NCI-H2081 (cell line): ENCODE data around the gene CD109.
"Not testable (repeated sequence)": the region's sequence is repeated elsewhere in the genome, so short reads cannot be mapped to it uniquely, and the experiment has no call there.

Experiments used
- DNase-seq, 2 experiments: peaks; one replicate each; lab custom pipeline; 2025; lab: John Stamatoyannopoulos, UW

Gene CD109

DNA sequence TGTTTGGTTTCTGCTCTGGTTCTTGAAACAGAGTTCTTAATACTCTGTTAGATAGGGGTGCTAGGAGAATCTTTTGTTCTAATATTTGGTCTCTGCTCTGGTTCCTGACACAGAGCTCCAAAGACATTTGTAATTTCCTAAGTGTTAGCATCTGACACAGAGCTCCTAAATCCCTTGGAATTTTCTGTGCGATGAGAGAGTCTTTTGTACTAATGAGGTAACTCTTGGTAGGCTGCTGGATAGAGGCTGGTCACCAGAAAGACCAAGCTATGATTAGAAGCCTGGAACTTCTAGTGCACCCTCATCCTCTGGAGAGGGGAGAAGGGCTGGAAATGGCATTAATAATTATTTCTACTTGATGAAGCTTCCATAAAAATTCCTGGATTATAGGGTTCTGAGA, 7.7 kb upstream of the CD109 start:
- DNase-seq: no peak

- DNase-seq: no peak
These were observed 5.9 kb upstream of the CD109 start for GRCh38 chr6:73690056-73690455.

DNA sequence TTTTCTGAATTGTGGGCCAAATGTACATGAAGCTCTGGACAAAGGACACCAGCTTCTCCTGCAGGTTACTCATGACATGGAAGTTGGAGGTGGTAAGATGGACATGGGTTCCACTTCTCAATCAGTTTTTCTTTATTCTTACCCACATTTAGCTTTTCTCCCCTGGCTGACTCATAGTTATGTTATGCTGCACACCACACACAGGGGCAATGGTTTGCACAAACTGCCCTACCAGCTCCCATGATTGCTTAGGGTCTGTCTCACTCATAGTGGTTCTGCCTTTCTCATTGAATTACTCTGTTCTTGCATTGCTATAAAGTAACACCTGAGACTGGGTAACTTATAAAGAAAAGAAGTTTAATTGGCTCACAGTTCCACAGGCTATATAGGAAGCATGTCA, 4.5 kb upstream of the CD109 start:
- DNase-seq: no peak

DNA sequence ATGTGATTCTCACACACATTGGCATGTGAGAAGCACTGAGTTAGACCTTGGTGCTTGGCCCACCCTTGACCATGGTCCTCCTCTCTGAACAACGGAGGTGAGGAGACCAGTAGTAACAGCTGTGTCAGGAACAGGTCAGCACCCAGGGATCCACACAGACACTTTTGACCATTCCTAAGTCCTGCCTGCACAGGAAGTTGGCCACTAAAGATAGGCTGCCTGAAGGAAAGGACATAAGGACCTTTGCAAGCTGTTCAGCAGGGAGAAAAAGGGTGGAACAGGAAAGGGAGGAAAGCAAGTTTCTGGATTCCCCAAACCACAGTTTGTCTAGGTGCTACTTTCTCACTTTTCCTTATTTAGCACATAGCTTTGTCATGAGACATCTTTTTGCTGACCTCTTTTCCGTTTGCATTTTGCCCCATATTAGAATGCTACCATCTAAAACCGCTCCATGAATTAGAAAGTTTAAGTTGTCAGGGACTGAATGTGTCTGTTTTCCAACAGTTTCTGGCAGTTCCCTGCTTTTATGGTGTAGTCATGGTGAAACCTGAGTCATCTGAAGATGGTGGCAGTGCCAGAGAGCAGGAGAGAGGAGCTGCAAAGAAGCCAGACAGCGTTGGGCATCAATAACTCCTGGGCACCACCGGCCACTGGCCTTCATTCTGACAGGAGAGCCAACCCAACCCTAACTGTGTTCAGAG, 1.1 kb upstream of the CD109 start:
- DNase-seq: no peak

GRCh38 chr6:73696966-73697655, 1.1 kb downstream of the CD109 start:
- no peak for DNase-seq

DNA sequence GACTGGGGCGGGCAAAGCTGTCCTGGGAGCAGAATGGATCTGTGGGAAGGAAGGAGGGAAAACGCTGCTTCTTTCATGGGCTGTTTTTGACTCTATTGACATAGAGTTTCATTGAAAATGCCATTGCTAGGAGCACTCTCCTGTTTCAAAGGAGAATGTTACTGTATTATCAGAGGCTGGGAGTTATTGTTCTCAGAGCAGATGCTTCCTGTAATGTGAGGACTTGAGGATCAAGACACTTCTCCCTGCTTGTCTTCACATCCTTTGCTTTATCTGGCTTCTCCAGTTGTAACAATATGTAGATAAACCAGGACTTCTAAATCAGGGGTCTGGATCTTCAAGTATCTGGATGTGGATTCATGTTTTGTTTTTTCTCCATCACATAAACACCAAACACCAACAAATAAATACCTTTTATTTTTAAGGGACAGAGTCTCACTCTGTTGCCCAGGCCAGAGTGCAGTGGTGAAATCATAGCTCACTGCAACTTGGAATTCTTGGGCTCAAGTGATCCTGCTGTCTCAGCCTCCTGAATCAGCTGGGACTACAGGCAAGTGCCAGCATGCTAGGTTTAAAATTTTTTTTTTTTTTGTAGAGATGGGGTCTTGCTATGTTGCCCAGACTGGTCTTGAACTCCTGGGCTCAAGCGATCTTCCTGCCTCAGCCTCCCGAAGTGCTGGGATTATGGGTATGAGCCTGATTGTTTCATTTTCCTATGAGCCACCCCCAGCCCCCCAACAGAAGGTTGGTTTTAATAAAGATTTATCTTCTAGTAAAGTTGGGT, 3.9 kb downstream of the CD109 start:
- DNase-seq: no peak

- DNase-seq: no peak
These were observed 6.4 kb downstream of the CD109 start for GRCh38 chr6:73702444-73702843.

GRCh38 chr6:73703466-73703865, 7.5 kb downstream of the CD109 start:
- DNase-seq: no peak

DNA sequence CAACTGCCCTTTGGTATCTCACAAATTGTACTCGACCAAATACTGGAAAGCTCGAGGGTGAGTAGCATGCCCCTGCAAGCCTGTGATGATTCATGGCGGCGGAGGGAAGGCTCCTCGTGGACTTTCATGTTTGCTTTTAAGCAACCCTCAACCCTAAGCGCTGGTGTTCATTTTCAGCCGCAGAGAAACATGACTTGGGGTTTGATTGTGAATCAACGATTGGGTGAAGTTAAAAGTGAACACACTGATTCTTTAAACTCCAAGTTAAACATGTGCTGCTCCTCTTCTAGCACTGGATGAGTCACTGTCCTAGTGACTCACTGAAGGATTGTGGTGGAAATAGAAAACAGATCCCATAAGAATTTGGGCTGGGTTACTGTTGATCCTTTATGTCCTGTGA, 8.3 kb downstream of the CD109 start:
- no peak for DNase-seq

DNA sequence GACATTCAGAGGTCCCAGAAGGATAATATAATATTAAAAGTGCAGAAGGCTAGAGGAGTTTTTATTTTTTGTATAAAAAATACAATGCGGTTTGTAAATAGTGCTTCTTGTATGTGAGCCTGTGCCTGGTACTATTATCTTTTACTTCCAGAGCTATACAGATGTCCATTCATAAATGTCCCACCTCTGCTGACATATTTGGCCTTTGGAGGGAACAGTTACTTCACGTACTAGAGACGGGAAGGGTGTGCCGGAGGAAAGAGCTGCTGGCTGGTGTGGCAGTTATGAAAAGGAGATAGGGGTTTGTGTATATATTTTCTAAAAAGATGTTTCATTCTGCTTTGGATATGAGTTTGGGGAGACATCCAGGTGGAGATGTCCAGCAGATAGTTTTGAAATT, 8.8 kb downstream of the CD109 start:
- DNase-seq: no peak

DNA sequence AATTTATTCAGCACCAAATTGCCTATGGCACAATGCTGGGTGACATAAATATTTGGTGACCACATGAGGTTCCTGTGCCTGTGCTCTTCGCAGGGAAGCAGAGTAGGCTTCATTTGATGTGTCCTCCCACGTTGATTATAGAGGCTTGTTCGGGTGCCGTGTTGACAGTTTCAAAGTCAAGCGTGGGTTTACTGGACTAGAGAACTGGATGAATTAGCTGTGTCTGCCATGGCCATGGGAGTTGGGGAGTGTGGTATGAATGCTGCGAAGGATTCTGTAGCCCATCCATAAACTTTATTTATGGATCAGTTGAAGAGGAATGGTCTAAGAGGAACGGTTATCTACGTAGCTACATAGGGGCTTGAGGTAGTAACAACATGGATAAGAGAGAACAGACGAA, 11.0 kb downstream of the CD109 start:
- DNase-seq: no peak

GRCh38 chr6:73710470-73710869, 14.5 kb downstream of the CD109 start:
- no peak for DNase-seq

DNA sequence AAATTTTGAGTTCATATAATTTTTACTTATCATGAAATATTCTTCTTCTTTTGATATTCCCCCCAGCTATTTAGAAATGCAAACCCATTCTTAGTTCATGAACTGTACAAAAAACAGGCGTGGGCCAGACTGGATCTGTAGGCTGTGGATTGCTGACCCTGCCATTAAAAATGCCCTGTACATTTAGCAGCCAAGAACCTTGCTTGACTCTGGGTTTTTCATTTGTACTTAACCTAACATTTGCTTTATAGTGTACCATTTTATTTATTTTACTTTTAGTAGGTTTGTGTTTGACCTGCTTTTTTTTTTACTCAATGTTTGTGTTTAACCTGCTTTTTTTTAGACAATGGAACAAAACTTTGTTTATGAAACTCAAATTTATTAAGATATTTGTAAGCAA, 14.9 kb downstream of the CD109 start:
- no peak for DNase-seq

DNA sequence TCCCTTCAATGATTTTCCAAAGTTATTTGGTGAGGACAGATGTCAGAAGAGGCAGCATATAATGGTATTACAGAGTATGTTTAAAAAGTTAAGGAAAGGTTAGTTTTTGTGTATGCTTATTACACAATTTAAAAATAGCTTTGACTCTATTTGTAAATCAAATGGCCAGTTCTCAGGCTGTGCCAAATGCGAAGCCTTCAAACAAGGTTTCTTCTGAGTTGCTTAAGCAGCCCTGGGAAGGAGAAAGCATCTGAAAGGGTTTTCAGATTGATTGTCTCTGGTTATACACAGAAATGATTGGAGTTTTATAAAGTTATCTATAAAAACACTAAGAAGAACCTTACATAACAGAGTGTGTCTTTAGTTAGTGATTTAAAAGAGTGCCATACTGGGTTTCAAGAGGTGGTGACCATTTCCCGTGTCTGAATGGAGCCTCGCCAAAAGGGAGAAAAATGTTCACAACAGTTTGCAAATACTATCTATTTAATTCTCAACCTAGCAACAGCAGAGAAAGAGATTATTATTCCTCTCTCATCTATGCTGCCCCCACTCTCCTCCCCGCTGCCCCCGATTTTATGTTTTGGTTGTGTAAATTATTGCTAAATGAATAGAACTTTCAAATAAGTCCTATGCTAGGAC, 16.7 kb downstream of the CD109 start:
- no peak for DNase-seq

DNA sequence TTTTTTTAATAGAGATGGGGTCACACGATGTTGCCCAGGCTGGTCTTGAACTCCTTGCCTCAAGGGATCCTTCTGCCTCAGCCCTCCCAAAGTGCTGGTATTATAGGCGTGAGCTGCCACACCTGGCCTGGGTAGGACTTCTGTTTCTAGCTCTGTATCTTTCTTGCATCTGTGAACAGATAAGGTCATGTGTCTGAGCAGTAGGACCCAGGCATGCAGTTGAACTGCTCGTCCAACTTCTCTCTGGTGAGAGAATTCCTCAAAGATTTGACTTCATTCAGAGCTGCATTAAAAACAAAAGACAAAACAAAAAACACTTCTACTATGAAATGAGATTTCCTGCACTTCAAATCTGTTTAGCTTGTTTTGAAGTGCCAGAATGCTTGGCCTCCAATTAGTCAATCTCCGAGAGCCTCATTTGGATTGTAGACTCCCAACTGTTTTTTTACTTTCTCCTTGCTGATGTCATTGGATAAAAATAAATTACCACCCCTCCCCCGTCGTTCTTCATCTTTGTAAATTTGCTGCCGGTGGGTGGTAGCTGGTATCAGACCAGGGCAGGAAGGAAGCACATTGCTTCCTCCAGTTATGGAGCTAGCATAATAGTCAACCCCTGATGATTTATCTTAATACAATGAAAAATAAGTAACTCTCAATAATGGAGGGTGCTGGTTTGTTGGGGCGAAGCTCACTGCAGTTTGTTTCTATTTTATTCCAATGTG, 17.6 kb downstream of the CD109 start:
- DNase-seq: no peak

GRCh38 chr6:73715111-73715508, 19.1 kb downstream of the CD109 start:
- DNase-seq: not testable (repeated sequence)

DNA sequence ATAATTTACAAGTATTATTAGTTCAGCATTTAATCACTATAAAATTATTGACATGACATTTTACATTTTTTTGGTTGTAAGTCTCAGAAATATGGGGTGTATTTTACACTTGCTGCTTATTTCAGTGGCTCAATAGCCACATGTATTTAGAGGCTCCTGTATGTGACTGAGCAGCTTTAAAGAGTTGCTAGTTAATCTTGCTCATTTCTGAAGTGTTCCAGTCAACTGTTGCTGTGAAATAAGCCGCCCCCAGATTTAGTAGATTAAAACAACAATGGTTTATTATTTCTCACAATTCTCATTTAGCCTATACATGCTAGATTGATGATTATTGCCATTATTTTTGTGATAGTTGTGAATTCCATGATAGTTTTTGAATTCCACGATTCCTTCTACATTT, 23.0 kb downstream of the CD109 start:
- DNase-seq: no peak

DNA sequence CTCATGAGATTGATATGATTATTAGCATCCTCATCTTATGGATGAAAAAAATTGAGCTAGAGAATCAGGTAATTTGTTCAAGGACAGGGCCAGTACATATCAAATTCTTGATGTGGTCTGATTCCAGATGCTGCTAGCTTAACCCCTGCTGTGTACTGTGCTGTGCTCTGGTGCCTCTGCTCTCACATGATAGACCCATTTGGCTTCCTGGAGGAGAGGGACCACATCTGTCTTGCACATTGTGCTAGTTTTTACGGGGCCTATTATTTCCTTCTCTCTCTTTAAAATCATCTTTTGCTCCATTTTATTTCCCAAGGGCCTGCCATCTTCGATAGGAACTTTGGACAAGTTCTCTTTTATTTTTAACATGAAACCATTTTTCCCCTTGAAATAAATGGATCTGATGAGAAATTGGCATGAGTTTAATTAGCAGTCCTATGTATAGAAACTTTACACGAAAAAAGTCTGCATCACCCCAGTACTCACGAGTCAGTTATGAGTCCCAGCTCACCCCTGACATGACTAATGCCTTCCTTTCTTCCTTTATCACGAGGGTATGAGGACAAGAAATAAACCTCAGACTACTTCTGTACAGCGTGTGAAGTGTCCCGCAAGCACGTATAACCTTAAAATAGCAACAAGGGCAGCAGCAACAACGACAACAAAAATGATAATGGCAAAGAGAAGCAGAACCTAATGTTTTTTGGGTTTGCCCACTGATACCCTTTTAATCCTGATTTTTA, 26.5 kb downstream of the CD109 start:
- no peak for DNase-seq

- not testable (repeated sequence) for DNase-seq
These were observed 27.5 kb downstream of the CD109 start for GRCh38 chr6:73723480-73723879.

DNA sequence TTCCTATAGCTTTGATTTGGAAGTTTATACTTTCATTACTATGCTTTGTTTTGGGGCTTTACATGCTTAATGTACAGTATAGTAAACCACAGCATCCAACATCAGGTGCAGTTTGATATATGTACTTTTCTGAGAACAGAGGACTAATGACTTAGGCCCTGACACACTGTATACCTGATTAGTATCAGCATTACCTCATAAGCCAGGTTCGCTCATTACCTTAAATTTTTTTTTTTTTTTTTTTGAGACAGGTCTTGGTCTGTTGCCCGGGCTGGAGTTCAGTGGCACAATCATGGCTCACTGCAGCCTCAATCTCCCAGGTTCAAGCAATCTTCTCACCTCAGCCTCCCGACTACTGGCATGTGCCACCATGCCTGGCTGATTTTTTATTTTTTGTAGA, 28.4 kb downstream of the CD109 start:
- no peak for DNase-seq

DNA sequence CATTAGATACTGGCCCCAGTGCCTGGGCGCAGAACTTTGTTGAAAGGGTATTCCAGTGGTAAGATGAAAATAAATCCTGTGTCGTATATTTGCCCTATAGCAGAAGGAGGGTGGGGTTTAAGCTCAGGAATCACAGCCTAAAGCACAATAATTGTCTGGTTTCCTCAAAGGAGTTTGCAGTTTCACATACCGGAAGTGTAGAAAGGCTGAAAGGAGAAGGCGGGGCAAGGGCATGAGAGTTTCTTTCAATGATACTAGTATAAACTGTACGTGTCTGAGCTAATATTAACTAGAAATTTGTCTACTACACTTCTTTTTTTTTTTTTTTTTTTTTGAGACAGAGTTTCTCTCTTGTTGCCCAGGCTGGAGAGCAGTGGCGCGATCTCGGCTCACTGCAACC, 29.2 kb downstream of the CD109 start:
- not testable (repeated sequence) for DNase-seq
